GM19099 (cell line): Measurements from ENCODE around the gene TOPAZ1.

Experiments used
- POLR2A ChIP-seq: IDR thresholded peaks from 3 replicates; pipeline ENCODE4 v1.6.1; 2011; ENCODE audit warnings: low read depth; ENCODE audit not compliant: insufficient read length; ENCODE audit errors: extremely low read depth

Gene TOPAZ1

DNA sequence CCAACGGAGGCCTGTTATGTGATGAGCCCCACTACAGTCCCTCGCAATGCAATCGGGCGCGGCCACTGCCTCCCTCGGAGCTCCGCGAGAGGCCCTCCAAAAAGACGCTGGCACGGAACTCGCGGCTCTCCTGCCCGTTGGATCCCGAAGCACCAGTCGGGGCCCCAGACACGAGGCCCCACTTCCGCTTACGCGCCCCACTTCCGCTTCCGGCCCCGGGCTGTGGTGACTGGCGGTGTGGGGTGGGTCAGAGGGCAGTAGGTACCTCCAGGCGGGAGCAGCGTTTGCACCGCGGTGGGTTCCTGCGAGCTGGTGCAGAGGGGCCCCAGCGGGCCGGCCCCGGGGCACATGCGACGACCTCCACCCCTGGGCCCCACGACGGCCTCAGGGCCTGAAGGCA lies at the start of gene TOPAZ1:
Gene TOPAZ1, plus strand, starts transcription at position 181 of the 400 bp plus-strand sequence. Its CDS starts 168 bp downstream, at position 349.
- no peak for TF ChIP-seq POLR2A

DNA sequence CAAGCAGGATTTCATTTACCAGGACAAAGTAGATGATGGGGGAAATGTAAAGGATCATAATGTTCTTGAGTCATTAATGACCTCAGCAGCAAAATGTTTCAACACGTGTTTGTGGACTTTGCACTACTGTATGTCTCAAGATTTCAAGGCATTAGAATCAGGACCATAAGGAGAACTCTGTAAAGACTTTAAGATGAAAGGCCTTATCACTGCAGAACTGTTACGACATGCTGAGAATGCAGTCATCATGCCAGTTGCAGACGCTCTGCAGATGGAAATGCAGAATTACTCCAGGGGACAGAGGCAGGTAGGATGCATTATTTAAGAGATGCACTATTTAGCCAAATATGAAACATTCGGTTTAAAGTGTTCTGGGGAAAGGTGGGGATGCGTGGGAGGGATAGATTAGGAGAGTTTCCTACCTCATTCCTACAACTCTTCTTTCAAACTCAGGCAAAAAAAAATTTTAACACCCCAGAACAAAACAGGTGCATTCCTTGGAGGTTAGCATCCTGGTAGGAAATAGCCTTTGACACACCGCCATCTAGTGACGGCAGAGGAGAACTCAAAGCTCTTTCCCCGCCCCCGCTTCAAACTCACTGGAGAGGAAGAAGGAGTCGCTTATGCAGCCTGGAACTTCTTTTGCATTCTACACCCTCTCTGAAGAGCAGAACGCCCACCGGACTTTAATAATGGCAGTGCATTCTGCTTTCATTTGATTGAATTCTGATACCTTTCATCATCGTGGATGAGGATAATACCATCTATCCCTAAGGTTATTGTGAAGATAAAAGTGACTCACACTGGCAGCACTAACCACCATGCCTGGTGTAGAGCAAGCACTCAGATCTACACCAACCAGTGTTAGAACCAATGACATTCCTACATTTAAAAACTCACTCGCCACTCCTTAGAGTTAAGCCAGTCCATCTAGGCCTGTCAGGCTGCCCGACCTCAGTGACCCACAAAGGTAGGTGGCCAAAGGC lies 43.1 kb upstream of the TOPAZ1 start:
- no peak for TF ChIP-seq POLR2A

DNA sequence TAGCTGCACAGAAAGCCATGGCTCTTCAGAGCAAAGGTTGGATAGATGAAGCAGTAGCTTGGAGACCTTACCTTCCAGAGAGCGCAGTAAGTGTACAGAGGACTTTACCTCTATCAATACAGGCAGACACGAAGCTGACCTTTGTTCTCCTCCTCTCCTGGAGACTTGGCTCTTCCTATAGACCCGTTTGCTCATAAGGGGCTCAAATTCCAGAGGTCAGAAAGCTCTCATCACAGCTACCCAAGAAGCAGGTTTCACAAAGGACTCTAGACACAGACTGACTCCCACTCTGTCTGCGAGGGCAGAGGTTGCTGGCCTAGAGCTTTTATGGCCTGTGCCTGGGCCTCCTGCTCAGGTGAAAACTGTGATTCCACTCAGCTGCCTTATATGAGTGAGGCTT lies 35.4 kb upstream of the TOPAZ1 start:
- no peak for TF ChIP-seq POLR2A

- no peak for TF ChIP-seq POLR2A
Measured at GRCh38 chr3:44206862-44207652, 34.6 kb upstream of the TOPAZ1 start.

DNA sequence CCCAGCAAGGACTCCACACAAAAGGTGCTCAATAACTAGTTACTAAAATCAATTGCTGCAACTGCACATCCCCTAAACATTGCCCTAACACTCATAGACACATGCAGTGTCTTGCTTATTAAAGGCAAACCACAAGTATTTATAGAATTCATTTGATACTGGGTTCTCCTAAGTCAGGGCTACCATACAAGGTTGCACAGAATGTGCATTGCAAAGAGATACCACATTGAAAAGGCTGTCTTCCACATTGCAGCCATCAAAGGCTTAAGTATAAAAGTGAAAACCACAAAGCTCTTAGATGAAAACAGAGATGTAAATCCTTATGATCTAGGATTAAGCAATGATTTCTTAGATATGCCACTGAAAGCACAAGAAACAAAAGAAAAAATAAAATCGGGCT lies 33.6 kb upstream of the TOPAZ1 start:
- TF ChIP-seq POLR2A: no peak

DNA sequence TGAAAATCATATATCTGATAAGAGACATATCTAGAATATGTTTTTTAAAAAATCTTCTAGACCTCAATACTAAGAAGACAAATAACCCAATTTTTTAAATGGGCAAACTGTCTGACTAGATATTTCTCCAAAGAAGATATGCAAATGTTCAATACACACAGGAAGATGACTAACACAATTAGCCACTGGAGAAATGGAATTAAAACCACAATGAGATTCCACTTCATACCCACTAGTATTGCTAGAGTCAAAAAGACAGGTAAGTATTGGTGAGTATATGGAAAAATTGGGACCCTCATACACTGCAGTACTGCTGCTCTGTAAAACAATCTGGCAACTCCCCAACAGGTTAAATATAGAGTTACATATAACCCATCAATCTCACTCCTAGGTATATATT lies 33.1 kb upstream of the TOPAZ1 start:
- TF ChIP-seq POLR2A: no peak

DNA sequence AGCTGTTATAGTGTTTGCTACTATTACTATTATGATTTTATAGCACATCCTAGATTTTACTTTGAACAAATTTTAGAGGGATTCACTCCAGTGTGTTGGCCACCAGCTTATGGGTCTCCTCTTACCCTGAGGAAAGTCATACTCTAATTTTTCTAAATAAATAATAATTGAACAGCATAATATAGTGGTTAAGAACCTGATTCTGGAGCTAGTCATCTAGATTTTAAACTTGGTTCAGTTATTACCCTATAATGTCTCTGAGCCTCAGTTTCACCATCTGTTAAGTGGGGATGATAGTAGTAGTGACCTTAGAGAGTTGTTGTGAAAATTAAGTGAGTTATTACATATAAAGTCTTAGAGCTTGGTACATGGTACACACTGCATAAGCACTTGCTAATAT lies 30.7 kb upstream of the TOPAZ1 start:
- no peak for TF ChIP-seq POLR2A

DNA sequence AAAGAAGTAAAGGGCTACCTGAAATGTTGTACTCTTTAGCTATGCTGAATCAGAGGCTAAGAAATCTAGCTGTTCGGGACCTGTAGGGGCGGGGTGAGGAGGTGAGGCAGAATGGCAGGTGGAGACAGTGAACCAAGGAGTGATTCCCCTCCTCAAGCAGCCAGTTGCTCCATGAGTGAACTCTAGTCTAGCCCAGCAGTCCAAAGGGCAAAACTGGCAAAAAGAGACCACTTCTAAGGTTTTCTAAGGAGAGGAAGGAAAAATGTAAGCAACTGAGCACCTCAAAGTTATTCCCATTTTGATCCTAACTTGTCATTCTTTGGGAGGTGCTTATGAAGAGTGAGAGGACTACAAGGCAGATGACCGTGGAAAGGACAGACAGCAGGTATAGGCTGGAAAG lies 19.3 kb upstream of the TOPAZ1 start:
- no peak for TF ChIP-seq POLR2A

DNA sequence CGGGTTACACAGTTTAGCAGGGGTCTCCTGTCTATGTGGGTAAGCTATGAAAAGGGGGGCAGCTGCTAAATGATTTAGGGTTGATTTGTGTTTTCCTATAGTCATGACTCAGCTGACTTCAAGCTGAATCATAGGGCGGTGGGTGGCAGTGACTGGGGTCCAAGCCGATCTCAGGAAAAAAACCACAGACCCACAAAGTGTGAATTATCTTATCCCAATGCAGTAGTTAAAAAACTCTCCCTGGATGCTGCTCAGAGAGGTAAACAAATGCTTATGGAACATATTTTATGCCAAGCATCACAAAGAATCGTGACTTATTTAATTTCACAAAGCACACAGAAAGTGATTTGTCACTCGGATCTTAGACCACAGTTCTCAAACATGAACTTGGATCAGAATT lies 18.4 kb upstream of the TOPAZ1 start:
- no peak for TF ChIP-seq POLR2A

- TF ChIP-seq POLR2A: no peak
Measured at GRCh38 chr3:44224131-44224530, 17.6 kb upstream of the TOPAZ1 start.

DNA sequence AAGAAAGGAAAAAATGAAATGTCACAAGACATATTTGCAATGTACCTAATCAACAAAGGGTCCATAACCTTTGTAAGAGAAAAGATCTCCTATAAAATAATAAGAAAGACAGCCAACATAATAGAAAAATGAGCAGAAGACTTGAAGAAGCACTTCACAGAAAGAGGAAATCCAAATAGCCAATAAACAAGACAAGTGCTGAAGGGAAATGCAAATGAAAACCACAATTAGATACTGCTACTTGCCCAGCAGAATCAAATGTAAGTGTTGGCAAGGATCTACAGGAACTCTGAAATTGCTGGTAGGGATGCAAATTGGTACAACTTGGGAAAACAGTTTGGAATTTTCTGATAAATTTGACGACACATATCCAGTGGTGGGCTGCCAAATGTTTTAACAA lies 15.1 kb upstream of the TOPAZ1 start:
- TF ChIP-seq POLR2A: no peak

- no peak for TF ChIP-seq POLR2A
Measured at GRCh38 chr3:44227632-44228031, 14.1 kb upstream of the TOPAZ1 start.

DNA sequence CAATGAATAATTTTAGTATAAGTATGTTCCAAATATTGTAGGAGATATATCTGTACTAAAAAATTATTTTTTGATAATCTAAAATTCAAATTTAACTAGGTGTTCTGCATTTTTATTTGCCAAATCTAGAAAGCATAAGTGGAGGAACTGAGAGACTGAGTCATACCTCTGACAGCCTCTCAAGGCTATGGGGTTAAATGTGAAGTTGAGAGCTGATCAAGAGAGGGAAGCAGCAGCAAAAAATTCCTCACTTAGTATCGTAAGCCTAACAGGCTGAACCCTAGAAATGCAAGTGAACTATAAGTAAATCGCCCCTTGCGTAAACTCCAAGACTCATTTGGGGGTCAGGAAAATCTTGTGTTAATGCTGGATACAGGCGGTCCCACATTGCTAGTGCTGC lies 12.8 kb upstream of the TOPAZ1 start:
- TF ChIP-seq POLR2A: no peak

DNA sequence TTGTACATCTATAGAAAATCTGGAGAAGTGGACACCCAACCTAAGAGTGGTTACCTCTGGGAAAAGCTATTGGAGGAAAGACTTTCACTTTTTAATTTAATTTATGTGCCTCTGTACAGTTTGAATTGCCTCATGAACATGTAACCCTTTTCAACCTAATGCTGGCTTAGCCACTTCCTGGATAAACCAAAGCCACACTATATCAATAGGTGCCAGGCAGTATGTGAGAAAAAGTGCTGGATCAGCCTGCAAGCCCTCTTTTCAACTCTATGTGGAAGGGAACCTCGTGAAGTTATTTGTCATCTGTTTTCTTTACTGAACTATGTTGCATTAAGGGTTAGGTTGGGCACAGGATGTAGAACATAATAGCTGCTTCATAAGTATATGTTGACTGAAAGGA lies 9.3 kb upstream of the TOPAZ1 start:
- TF ChIP-seq POLR2A: no peak

- TF ChIP-seq POLR2A: no peak
Measured at GRCh38 chr3:44234648-44235268, 6.9 kb upstream of the TOPAZ1 start.
